GM12874 (cell line): ENCODE measurements around the gene CD19.

Experiments used
- CTCF ChIP-seq: IDR thresholded peaks from 2 replicates; pipeline ENCODE4 v1.5.1; 2011; ENCODE audit warnings: low read depth, mild to moderate bottlenecking, control low read depth, low read length, moderate library complexity; ENCODE audit not compliant: insufficient read depth

The CD19 gene

GRCh38 chr16:28933171-28933570 lies 1.4 kb downstream of the CD19 start:
- TF ChIP-seq CTCF = no peak

- no peak for TF ChIP-seq CTCF
Measured at GRCh38 chr16:28935346-28935745, 3.6 kb downstream of the CD19 start.

GRCh38 chr16:28935924-28936783 lies 4.4 kb downstream of the CD19 start:
- no peak for TF ChIP-seq CTCF

GRCh38 chr16:28936784-28937155 lies 5.0 kb downstream of the CD19 start:
- TF ChIP-seq CTCF = no peak

GRCh38 chr16:28937222-28937876 lies 5.6 kb downstream of the CD19 start:
- no peak for TF ChIP-seq CTCF

- TF ChIP-seq CTCF = no peak
Measured at GRCh38 chr16:28938721-28939120, 7.0 kb downstream of the CD19 start.

GRCh38 chr16:28943281-28943680 lies 11.5 kb downstream of the CD19 start:
- no peak for TF ChIP-seq CTCF
